Measurements from ENCODE around the gene MAGEC3. TPM values are rescaled to one million over a fixed set of nuclear protein-coding genes. Genes with fewer than 3 reads are reported as not detected.
A peak's percentile ranks its signal among the peaks of the same experiment; 100 is the strongest.

Gene MAGEC3
- total and polyA plus RNA-seq, 9 of the 15 experiments (the other 6 are each of a cell fraction or from before 2014, with no cell fraction given): 0.11 to 0.28 (median 0.17) TPM; not detected in 6

- no TSS peak for BruUV-seq (replicated peaks)
- Histone ChIP-seq H3K9me1 (ENCODE audit: control insufficient read depth, insufficient read depth, low read length) (no peaks in the 10 kb centered on the region), H3K36me3 (ENCODE audit: control insufficient read depth, insufficient read depth, low read length) (no peaks in the 10 kb centered on the region), H2AFZ (ENCODE audit: low read depth, low read length) (no peak overlapping the region), H4K20me1 (replicated peaks; ENCODE audit: control insufficient read depth, insufficient read depth, low read length) (no peaks in the 10 kb centered on the region), H3K9me3 (replicated peaks; ENCODE audit: control insufficient read depth, insufficient read depth, low read depth, low read length) (no peaks in the 10 kb centered on the region), H3K4me3 (no peak overlapping the region), H3K27ac (ENCODE audit: extremely low read depth, low read depth, low read length) (no peak overlapping the region), H3K9ac (ENCODE audit: insufficient read depth in 1 of 2, low read depth in 2 of 2, low read length in 2 of 2) (no peak overlapping the region), H3K27me3 (ENCODE audit: control insufficient read depth in 2 of 2, insufficient read depth in 2 of 2, low read length in 2 of 2) (no peaks in the 10 kb centered on the region), H3K79me2 (ENCODE audit: control insufficient read depth, insufficient read depth, low read length) (no peaks in the 10 kb centered on the region), H3K4me1 (replicated peaks in 1 of 2; ENCODE audit: control insufficient read depth in 2 of 2, insufficient read depth in 2 of 2, low read length in 2 of 2) (no peaks in the 10 kb centered on the region), H3K4me2 (ENCODE audit: insufficient read depth, low read length) (no peak overlapping the region)
- ATAC-seq (no peak), FAIRE-seq (no peak), DNase-seq (ENCODE audit: extremely low read depth in 1 of 4, low spot score in 3 of 4) (no peak)
- CTCF ChIA-PET (ENCODE audit: low intra/inter-chr PET ratio): no interaction called here
- in situ Hi-C loops (cut with MboI) (no loop called here), intact Hi-C loops (cut with micrococcal nuclease) (no loop called here)
- POLR2A ChIA-PET: no interaction called here
- WGBS (ENCODE audit: insufficient coverage, low coverage, missing lambda C conversion rate): 8% methylated on average over 2 of the region's 2 CpGs
- TF ChIP-seq MAFG (tag; conservative IDR thresholded peaks at IDR 0.05) (peak; percentile 58), GTF3C2 (IDR thresholded peaks at IDR 0.05; ENCODE audit: borderline replicate concordance, extremely low read depth, insufficient read length) (no peak), MTA1 (IDR thresholded peaks at IDR 0.05; ENCODE audit: borderline replicate concordance) (no peak), E2F8 (IDR thresholded peaks at IDR 0.05; ENCODE audit: low read depth, partially characterized antibody) (no peak), XRCC4 (IDR thresholded peaks at IDR 0.05; ENCODE audit: extremely low read depth, insufficient read depth, insufficient read length) (no peak), PREB (CRISPR knock-in tag; IDR thresholded peaks at IDR 0.05) (no peak), MAFK (IDR thresholded peaks at IDR 0.05; ENCODE audit: low read length) (peak; percentile 39; the same call in 1 of the 2 replicates), CC2D1A (IDR thresholded peaks at IDR 0.05) (no peak), C11orf30 (IDR thresholded peaks at IDR 0.05; ENCODE audit: low read depth) (0 out of 2 replicates have a peak, but pooled peaks have one; percentile 11), BRF2 (IDR thresholded peaks at IDR 0.05; ENCODE audit: borderline replicate concordance, insufficient read depth, insufficient read length) (no peak), MAFF (IDR thresholded peaks at IDR 0.05; ENCODE audit: low read length) (peak; percentile 40; the same call in 1 of the 2 replicates), ZNF12 (CRISPR knock-in tag; IDR thresholded peaks at IDR 0.05) (no peak), TEAD1 (CRISPR knock-in tag; IDR thresholded peaks at IDR 0.05) (no peak), MCM3 (IDR thresholded peaks at IDR 0.05) (no peak), WHSC1 (IDR thresholded peaks at IDR 0.05; ENCODE audit: low read length) (no peak)
Observed at GRCh38 chrX:141791856-141792255, 46.3 kb upstream of the MAGEC3 start.

Data from K562 (cell line).